H9 (cell line): Measurements from ENCODE around the gene TACO1. TPM values are rescaled to one million over a fixed set of nuclear protein-coding genes. Genes with fewer than 3 reads are reported as not detected.

ENCODE experiments used
- DNase-seq: peaks from one replicate; pipeline ENCODE4 v3.0.0-alpha.2; 2017
- H2AFZ ChIP-seq: one replicate; pipeline ENCODE4 v1.6.1; 2013; ENCODE audit warnings: mild to moderate bottlenecking, low read length, control low read depth, moderate library complexity
- H2AK5ac ChIP-seq: 2 replicates; pipeline ENCODE4 v1.6.1; 2013; ENCODE audit warnings: low read length, control low read depth, mixed read lengths; ENCODE audit not compliant: insufficient read length
- H2BK120ac ChIP-seq: one replicate; pipeline ENCODE4 v1.6.1; 2013; ENCODE audit warnings: low read depth, mild to moderate bottlenecking, low read length, control low read depth, inconsistent platforms; ENCODE audit not compliant: poor library complexity, severe bottlenecking
- H2BK12ac ChIP-seq: 2 replicates; pipeline ENCODE4 v1.6.1; 2013; ENCODE audit warnings: low read length, control low read depth, mixed read lengths, low read depth; ENCODE audit not compliant: insufficient read length
- H2BK15ac ChIP-seq: 2 replicates; pipeline ENCODE4 v1.6.1; 2013; ENCODE audit warnings: low read depth, low read length, control low read depth
- H2BK20ac ChIP-seq: one replicate; pipeline ENCODE4 v1.6.1; 2013; ENCODE audit warnings: low read depth, mild to moderate bottlenecking, low read length, control low read depth, inconsistent platforms; ENCODE audit not compliant: poor library complexity, severe bottlenecking
- H2BK5ac ChIP-seq: 2 replicates; pipeline ENCODE4 v1.6.1; 2013; ENCODE audit warnings: low read length, control low read depth, mixed read lengths; ENCODE audit not compliant: insufficient read length
- H3K14ac ChIP-seq: 2 replicates; pipeline ENCODE4 v1.6.1; 2013; ENCODE audit warnings: low read length, control low read depth; ENCODE audit not compliant: insufficient read depth
- H3K18ac ChIP-seq: 2 replicates; pipeline ENCODE4 v1.6.1; 2013; ENCODE audit warnings: low read depth, mild to moderate bottlenecking, mixed read lengths, low read length, control low read depth; ENCODE audit not compliant: insufficient read length
- H3K23ac ChIP-seq: 2 replicates; pipeline ENCODE4 v1.6.1; 2013; ENCODE audit warnings: low read length, control low read depth, mixed read lengths, low read depth; ENCODE audit not compliant: insufficient read length
- H3K23me2 ChIP-seq: 2 replicates; pipeline ENCODE4 v1.6.1; 2013; ENCODE audit warnings: low read depth, mild to moderate bottlenecking, mixed read lengths, low read length, control low read depth; ENCODE audit not compliant: insufficient read length, poor library complexity, severe bottlenecking
- H3K27ac ChIP-seq: 2 replicates; pipeline ENCODE4 v1.5.1; 2013; ENCODE audit warnings: low read length, control low read depth, mixed read lengths, low read depth; ENCODE audit not compliant: insufficient read length
- H3K27me3 ChIP-seq: 2 replicates; pipeline ENCODE4 v1.6.1; 2013; ENCODE audit warnings: low read length, control low read depth, inconsistent platforms; ENCODE audit not compliant: insufficient read depth
- H3K4ac ChIP-seq: 2 replicates; pipeline ENCODE4 v1.6.1; 2013; ENCODE audit warnings: low read depth, mild to moderate bottlenecking, control low read depth, inconsistent platforms, low read length, moderate library complexity
- H3K4me1 ChIP-seq: 2 replicates; pipeline ENCODE4 v1.6.1; 2013; ENCODE audit warnings: low read length, control low read depth, inconsistent platforms; ENCODE audit not compliant: insufficient read depth
- H3K4me2 ChIP-seq: 2 replicates; pipeline ENCODE4 v1.6.1; 2013; ENCODE audit warnings: low read length, control low read depth, mixed read lengths; ENCODE audit not compliant: insufficient read length, insufficient read depth
- H3K56ac ChIP-seq: 2 replicates; pipeline ENCODE4 v1.6.1; 2013; ENCODE audit warnings: low read depth, mild to moderate bottlenecking, mixed read lengths, low read length, control low read depth; ENCODE audit not compliant: insufficient read length
- H3K79me1 ChIP-seq: 2 replicates; pipeline ENCODE4 v1.6.1; 2013; ENCODE audit warnings: low read depth, mild to moderate bottlenecking, moderate library complexity, low read length, control low read depth, inconsistent platforms; ENCODE audit not compliant: insufficient read depth, poor library complexity, severe bottlenecking
- H3K79me2 ChIP-seq: 2 replicates; pipeline ENCODE4 v1.6.1; 2013; ENCODE audit warnings: low read length, control low read depth, inconsistent platforms; ENCODE audit not compliant: insufficient read depth
- H3K9ac ChIP-seq: 2 replicates; pipeline ENCODE4 v1.6.1; 2013; ENCODE audit warnings: low read length, control low read depth, mixed read lengths; ENCODE audit not compliant: insufficient read length; ENCODE audit errors: extremely low read depth
- H3K9me3 ChIP-seq: one replicate; pipeline ENCODE4 v1.6.1; 2013; ENCODE audit warnings: low read depth, low read length, inconsistent platforms; ENCODE audit not compliant: control insufficient read depth
- H3T11ph ChIP-seq: one replicate; pipeline ENCODE4 v1.6.1; 2013; ENCODE audit warnings: mild to moderate bottlenecking, low read length, control low read depth, inconsistent platforms
- H4K20me1 ChIP-seq: one replicate; pipeline ENCODE4 v1.6.1; 2013; ENCODE audit not compliant: control insufficient read depth, insufficient read length, insufficient read depth
- H4K5ac ChIP-seq: 2 replicates; pipeline ENCODE4 v1.6.1; 2013; ENCODE audit warnings: low read depth, mild to moderate bottlenecking, mixed read lengths, low read length, control low read depth; ENCODE audit not compliant: insufficient read length
- H4K8ac ChIP-seq: replicated peaks from 2 replicates; pipeline ENCODE4 v1.6.1; 2013; ENCODE audit warnings: low read length, control low read depth, mixed read lengths, low read depth; ENCODE audit not compliant: insufficient read length
- H4K91ac ChIP-seq: 2 replicates; pipeline ENCODE4 v1.6.1; 2013; ENCODE audit warnings: low read depth, mild to moderate bottlenecking, moderate library complexity, mixed read lengths, low read length, control low read depth; ENCODE audit not compliant: insufficient read length
- H3K27ac Mint-ChIP-seq, 3 experiments: 2 replicates in 2 of 3; 3 replicates in 1 of 3; pipeline ENCODE4 v1.8.0; 2020 to 2021; ENCODE audit warnings: mixed read lengths in 3 of 3, mild to moderate bottlenecking in 1 of 3, moderate library complexity in 1 of 3
- H3K27me3 Mint-ChIP-seq: 2 replicates; pipeline ENCODE4 v1.8.0; 2021; ENCODE audit warnings: low read depth, mild to moderate bottlenecking, moderate library complexity, mixed read lengths
- H3K36me3 Mint-ChIP-seq, 3 experiments: 2 replicates in 2 of 3; 3 replicates in 1 of 3; pipeline ENCODE4 v1.8.0; 2020 to 2021; ENCODE audit warnings: low read depth in 3 of 3, mixed read lengths in 3 of 3; ENCODE audit not compliant: insufficient read depth in 1 of 3
- H3K4me1 Mint-ChIP-seq, 2 experiments: 2 replicates each; pipeline ENCODE4 v1.8.0; 2020; ENCODE audit warnings: mixed read lengths in 2 of 2
- H3K4me3 Mint-ChIP-seq, 2 experiments: 2 replicates in 1 of 2; 3 replicates in 1 of 2; pipeline ENCODE4 v1.8.0; 2020 to 2021; ENCODE audit warnings: mild to moderate bottlenecking in 2 of 2, mixed read lengths in 2 of 2, moderate library complexity in 1 of 2
- H3K9me3 Mint-ChIP-seq, 2 experiments: 2 replicates in 1 of 2; 3 replicates in 1 of 2; pipeline ENCODE4 v1.8.0; 2020; ENCODE audit warnings: mild to moderate bottlenecking in 2 of 2, mixed read lengths in 2 of 2, moderate library complexity in 1 of 2
- WGBS: extraction: QIAGEN DNeasy Blood & Tissue Kit; methylation state at CpG from one replicate; pipeline ENCODE4 v1.1.7; 2013; ENCODE audit warnings: missing lambda C conversion rate, low lambda C conversion rate, mixed read lengths; ENCODE audit not compliant: insufficient read length; ENCODE audit errors: extremely low coverage; 5-methylcytosine and 5-hydroxymethylcytosine counted together
- total RNA-seq: library from RNA; stranded (reverse); gene quantifications from 2 replicates; pipeline ENCODE4 v1.2.1, GENCODE V29; 2021
- TF ChIP-seq, protein P1 (sequence below): fragments of 200-600 bp; sonication (generic); conservative IDR thresholded peaks from 3 replicates; pipeline ENCODE4 v1.8.0; 2021; ENCODE audit warnings: antibody characterized with exemption, mild to moderate bottlenecking

TACO1 gene
- total RNA-seq, 1 experiment from 2014 or later = 30.2 TPM

DNA sequence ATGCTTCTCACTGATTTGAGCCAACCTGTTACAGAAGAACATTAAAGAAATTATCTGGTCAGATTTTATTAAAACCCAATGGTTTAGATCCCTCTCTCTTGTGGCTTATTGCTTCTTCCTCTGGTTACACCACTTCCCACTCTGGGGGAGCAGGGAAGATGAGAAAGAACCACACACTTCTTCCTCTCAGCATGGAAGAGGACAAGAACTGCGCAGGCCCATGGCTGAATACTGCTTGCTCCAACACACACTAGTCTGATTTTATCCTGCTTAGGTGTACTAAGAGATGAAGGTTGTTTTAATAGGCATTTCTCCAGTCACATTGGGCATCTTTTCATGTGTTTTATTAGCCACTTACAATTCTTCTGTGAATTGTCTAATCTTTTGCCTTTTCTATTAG lies 49.1 kb downstream of the TACO1 start:
- H3K4ac ChIP-seq = no peak overlapping the region
- H3K27ac ChIP-seq = no peak overlapping the region
- H4K91ac ChIP-seq = no peak overlapping the region
- H3K27me3 ChIP-seq = no peaks in the 10 kb centered on the region
- DNase-seq = no peak
- H3K79me2 ChIP-seq = no peaks in the 10 kb centered on the region
- Mint-ChIP-seq H3K27ac (peak overlapping the region in 1 of 3 experiments; percentile 46; a peak in 2 of 7 replicates), H3K4me3 (no peak overlapping the region), H3K9me3 (no peaks in the 10 kb centered on the region), H3K36me3 (peaks cover 8 to 36% (median 16%) of the 10 kb centered on the region in 3 experiments; a peak in 5 of 7 replicates), H3K27me3 (no peaks in the 10 kb centered on the region), H3K4me1 (peaks cover 19 to 22% of the 10 kb centered on the region in 2 experiments)
- H2BK5ac ChIP-seq = no peak overlapping the region
- no peak overlapping the region for H2BK15ac ChIP-seq
- H2BK20ac ChIP-seq = no peak overlapping the region
- peaks cover 4% of the 10 kb centered on the region; the same call in 1 of the 2 replicates for H3K4me1 ChIP-seq
- no peak overlapping the region for H2AK5ac ChIP-seq
- H2BK12ac ChIP-seq = no peak overlapping the region
- H3K56ac ChIP-seq = no peak overlapping the region
- no peaks in the 10 kb centered on the region for H3K9me3 ChIP-seq
- no peak overlapping the region for H4K8ac ChIP-seq
- H4K20me1 ChIP-seq = no peaks in the 10 kb centered on the region
- no peak overlapping the region for H2BK120ac ChIP-seq
- no peak overlapping the region for H2AFZ ChIP-seq
- H3K79me1 ChIP-seq = peaks cover 3% of the 10 kb centered on the region
- no peak overlapping the region for H3K23ac ChIP-seq
- WGBS = no CpG with 5 or more reads among the region's 1 CpG
- no peak overlapping the region for H3K14ac ChIP-seq
- no peak overlapping the region for H3T11ph ChIP-seq
- H4K5ac ChIP-seq = no peak overlapping the region
- TF ChIP-seq, protein P1, sequence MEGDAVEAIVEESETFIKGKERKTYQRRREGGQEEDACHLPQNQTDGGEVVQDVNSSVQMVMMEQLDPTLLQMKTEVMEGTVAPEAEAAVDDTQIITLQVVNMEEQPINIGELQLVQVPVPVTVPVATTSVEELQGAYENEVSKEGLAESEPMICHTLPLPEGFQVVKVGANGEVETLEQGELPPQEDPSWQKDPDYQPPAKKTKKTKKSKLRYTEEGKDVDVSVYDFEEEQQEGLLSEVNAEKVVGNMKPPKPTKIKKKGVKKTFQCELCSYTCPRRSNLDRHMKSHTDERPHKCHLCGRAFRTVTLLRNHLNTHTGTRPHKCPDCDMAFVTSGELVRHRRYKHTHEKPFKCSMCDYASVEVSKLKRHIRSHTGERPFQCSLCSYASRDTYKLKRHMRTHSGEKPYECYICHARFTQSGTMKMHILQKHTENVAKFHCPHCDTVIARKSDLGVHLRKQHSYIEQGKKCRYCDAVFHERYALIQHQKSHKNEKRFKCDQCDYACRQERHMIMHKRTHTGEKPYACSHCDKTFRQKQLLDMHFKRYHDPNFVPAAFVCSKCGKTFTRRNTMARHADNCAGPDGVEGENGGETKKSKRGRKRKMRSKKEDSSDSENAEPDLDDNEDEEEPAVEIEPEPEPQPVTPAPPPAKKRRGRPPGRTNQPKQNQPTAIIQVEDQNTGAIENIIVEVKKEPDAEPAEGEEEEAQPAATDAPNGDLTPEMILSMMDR = no peak
- H3K4me2 ChIP-seq = no peak overlapping the region
- no peak overlapping the region for H3K18ac ChIP-seq
- no peak overlapping the region for H3K9ac ChIP-seq
- H3K23me2 ChIP-seq = no peaks in the 10 kb centered on the region
